ENCODE results near the gene C6orf136.

- TF ChIP-seq, protein P1, sequence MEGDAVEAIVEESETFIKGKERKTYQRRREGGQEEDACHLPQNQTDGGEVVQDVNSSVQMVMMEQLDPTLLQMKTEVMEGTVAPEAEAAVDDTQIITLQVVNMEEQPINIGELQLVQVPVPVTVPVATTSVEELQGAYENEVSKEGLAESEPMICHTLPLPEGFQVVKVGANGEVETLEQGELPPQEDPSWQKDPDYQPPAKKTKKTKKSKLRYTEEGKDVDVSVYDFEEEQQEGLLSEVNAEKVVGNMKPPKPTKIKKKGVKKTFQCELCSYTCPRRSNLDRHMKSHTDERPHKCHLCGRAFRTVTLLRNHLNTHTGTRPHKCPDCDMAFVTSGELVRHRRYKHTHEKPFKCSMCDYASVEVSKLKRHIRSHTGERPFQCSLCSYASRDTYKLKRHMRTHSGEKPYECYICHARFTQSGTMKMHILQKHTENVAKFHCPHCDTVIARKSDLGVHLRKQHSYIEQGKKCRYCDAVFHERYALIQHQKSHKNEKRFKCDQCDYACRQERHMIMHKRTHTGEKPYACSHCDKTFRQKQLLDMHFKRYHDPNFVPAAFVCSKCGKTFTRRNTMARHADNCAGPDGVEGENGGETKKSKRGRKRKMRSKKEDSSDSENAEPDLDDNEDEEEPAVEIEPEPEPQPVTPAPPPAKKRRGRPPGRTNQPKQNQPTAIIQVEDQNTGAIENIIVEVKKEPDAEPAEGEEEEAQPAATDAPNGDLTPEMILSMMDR (optimal IDR thresholded peaks at IDR 0.05 in 1 of 3, IDR thresholded peaks at IDR 0.05 in 1 of 3, conservative IDR thresholded peaks at IDR 0.05 in 1 of 3; ENCODE audit: extremely low read depth in 1 of 3, insufficient read depth in 2 of 3, low read length in 3 of 3), result no peak
- no peak for TF ChIP-seq EZH2 (IDR thresholded peaks at IDR 0.05; ENCODE audit: low read length)
Measured at GRCh38 chr6:30645989-30646388, 944 bp upstream of the C6orf136 start.

All from keratinocyte (primary cell).